HepG2 (cell line): ENCODE data around the gene ENKUR. TPM values are rescaled to one million over a fixed set of nuclear protein-coding genes. Genes with fewer than 3 reads are reported as not detected.

Experiments
- ATAC-seq: fragments of 200-7000 bp; cut with Tn5 transposase; 3 replicates; pipeline ENCODE4 v1.9.1; 2020; ENCODE audit warnings: mild to moderate bottlenecking, moderate library complexity
- BruUV-seq: library from RNA; stranded (reverse); fragments of 400-500 nt; replicated peaks from 2 replicates; lab custom pipeline; 2021; lab: Mats Ljungman, UMichigan
- CTCF ChIA-PET: fragments of 300-600 bp; formaldehyde crosslinking; extraction: SDS; loops from one replicate; lab custom pipeline; 2021; ENCODE audit warnings: low total read pairs, inconsistent platforms, low intra/inter-chr PET ratio; lab: Yijun Ruan, JAX
- POLR2A ChIA-PET: fragments of 350-600 bp; sonication (Branson Sonifier 250); formaldehyde crosslinking; loops from one replicate; lab custom pipeline; 2020; ENCODE audit warnings: antibody characterized with exemption, inconsistent platforms; lab: Yijun Ruan, JAX
- DNase-seq: peaks from one replicate; pipeline ENCODE4 v3.0.0-alpha.2; 2015; ENCODE audit warnings: low spot score
- FAIRE-seq: peaks from 3 replicates; lab custom pipeline; 2011; peaks lifted over from hg19 to GRCh38; lab: Jason Lieb, UNC
- H2AFZ ChIP-seq: one replicate; pipeline ENCODE4 v1.6.1; 2011; ENCODE audit warnings: low read length, inconsistent platforms
- H3K27ac ChIP-seq: fragments of 300-600 bp; 3 replicates; pipeline ENCODE4 v1.8.0; 2011; ENCODE audit warnings: mixed run types, mild to moderate bottlenecking, mixed read lengths, low read length, inconsistent platforms; ENCODE audit not compliant: insufficient read depth; ENCODE audit errors: extremely low read length
- H3K27me3 ChIP-seq, 2 experiments: fragments of 200-600 bp in 1 of 2; 2 replicates in 1 of 2; 3 replicates in 1 of 2; pipeline versions ENCODE4 v1.6.0 to v1.8.0; 2011; ENCODE audit warnings: low read length in 2 of 2, mild to moderate bottlenecking in 2 of 2, moderate library complexity in 2 of 2, inconsistent platforms in 1 of 2; ENCODE audit not compliant: insufficient read depth in 2 of 2, control insufficient read depth in 1 of 2
- H3K36me3 ChIP-seq, 2 experiments: fragments of 200-600 bp in 1 of 2; replicated peaks in 1 of 2; 2 replicates in 1 of 2; 3 replicates in 1 of 2; pipeline versions ENCODE4 v1.5.1 to v1.8.0; 2011; ENCODE audit warnings: low read length in 2 of 2, inconsistent platforms in 1 of 2; ENCODE audit not compliant: insufficient read depth in 2 of 2, control insufficient read depth in 1 of 2
- H3K4me1 ChIP-seq: 2 replicates; pipeline ENCODE4 v1.5.1; 2012; ENCODE audit warnings: low read length, inconsistent platforms; ENCODE audit not compliant: insufficient read depth
- H3K4me2 ChIP-seq: 2 replicates; pipeline ENCODE4 v1.6.0; 2011; ENCODE audit warnings: low read depth, low read length, inconsistent platforms
- H3K4me3 ChIP-seq, 3 experiments: fragments of 200-600 bp in 1 of 3; sonication (generic), shearing (Covaris generic) in 1 of 3; replicated peaks in 1 of 3; 2 replicates each; pipeline ENCODE4 v1.5.1; 2011 to 2016; ENCODE audit warnings: low read length in 3 of 3, inconsistent platforms in 2 of 3, low read depth in 2 of 3, mild to moderate bottlenecking in 2 of 3, control low read depth in 1 of 3, mixed read lengths in 1 of 3; ENCODE audit not compliant: insufficient read depth in 1 of 3
- H3K79me2 ChIP-seq: one replicate; pipeline ENCODE4 v1.6.1; 2011; ENCODE audit warnings: low read length, inconsistent platforms; ENCODE audit not compliant: insufficient read depth
- H3K9ac ChIP-seq: 2 replicates; pipeline ENCODE4 v1.6.0; 2011; ENCODE audit warnings: mild to moderate bottlenecking, low read depth, low read length, inconsistent platforms; ENCODE audit not compliant: insufficient read depth
- H3K9me3 ChIP-seq: 2 replicates; pipeline ENCODE4 v1.5.1; 2012; ENCODE audit warnings: mild to moderate bottlenecking, low read length
- H4K20me1 ChIP-seq: 2 replicates; pipeline ENCODE4 v1.6.0; 2011; ENCODE audit warnings: inconsistent platforms, mild to moderate bottlenecking, low read length, moderate library complexity; ENCODE audit not compliant: insufficient read depth
- EP300 ChIP-seq, 3 experiments: sonication (generic) in 1 of 3; formaldehyde crosslinking in 1 of 3; IDR thresholded peaks; 2 replicates each; pipeline versions ENCODE4 v1.5.1 to v1.6.1; 2011 to 2020; ENCODE audit warnings: low read depth in 2 of 3, low read length in 2 of 3, borderline replicate concordance in 1 of 3, improper control_type of control experiment in 1 of 3, mild to moderate bottlenecking in 1 of 3, missing genetic modification reagents in 1 of 3, moderate library complexity in 1 of 3
- HNRNPK ChIP-seq: fragments of 200-400 bp; formaldehyde crosslinking; IDR thresholded peaks from 2 replicates; pipeline ENCODE4 v1.6.1; 2018; ENCODE audit warnings: low read length, low read depth, moderate library complexity, mild to moderate bottlenecking; ENCODE audit not compliant: poor library complexity, severe bottlenecking
- RFXAP ChIP-seq: sonication (generic); formaldehyde crosslinking; IDR thresholded peaks from 2 replicates; pipeline ENCODE4 v1.4.0; 2020; ENCODE audit warnings: missing genetic modification reagents, borderline replicate concordance
- ZKSCAN5 ChIP-seq: sonication (generic); formaldehyde crosslinking; IDR thresholded peaks from 2 replicates; pipeline ENCODE4 v1.5.1; 2020; ENCODE audit warnings: mild to moderate bottlenecking, missing genetic modification reagents
- ZNF530 ChIP-seq: sonication (generic); formaldehyde crosslinking; IDR thresholded peaks from 2 replicates; pipeline ENCODE4 v1.5.0; 2020; ENCODE audit warnings: low read depth, mild to moderate bottlenecking, missing genetic modification reagents
- ZNF749 ChIP-seq: sonication (generic); formaldehyde crosslinking; IDR thresholded peaks from 2 replicates; pipeline ENCODE4 v1.8.0; 2022; ENCODE audit warnings: mild to moderate bottlenecking, missing genetic modification reagents, moderate library complexity, borderline replicate concordance
- WGBS: methylation state at CpG from one replicate; pipeline ENCODE4 v1.1.6; 2017; ENCODE audit warnings: low lambda C conversion rate; 5-methylcytosine and 5-hydroxymethylcytosine counted together
- in situ Hi-C: cut with HindIII; loops from 2 replicates; pipeline ENCODE4 v1.10.0; 2017; ENCODE audit warnings: low pct_unique_long_range_greater_than_20kb; ENCODE audit not compliant: extremely low pct_ligation_motif_present
- intact Hi-C: fragments of 100-400 bp; cut with micrococcal nuclease; formaldehyde crosslinking; loops from one replicate; pipeline ENCODE4 v1.10.0; 2022; ENCODE audit not compliant: unreplicated experiment
- polyA plus RNA-seq, 8 experiments: library from polyadenylated mRNA; depleted of rRNA in 3 of 8; stranded (reverse) in 7 of 8; unstranded in 1 of 8; fragments of >200 nt; fragmentation: Illumina TruSeq in 4 of 8; extraction: Trizol in 4 of 8; gene quantifications; 2 replicates each; pipeline versions ENCODE4 v1.2.1 to v1.2.3, GENCODE V29; 2011 to 2016; ENCODE audit warnings: low read depth in 4 of 8, missing spikeins in 1 of 8, mixed read lengths in 1 of 8; ENCODE audit not compliant: insufficient read depth in 1 of 8
- total RNA-seq, 5 experiments: library from RNA; depleted of rRNA; stranded (reverse); fragments of >200 nt; fragmentation: Illumina TruSeq; extraction: Trizol; gene quantifications; 2 replicates each; pipeline ENCODE4 v1.2.3, GENCODE V29; 2016; ENCODE audit warnings: low read depth in 1 of 5
- TF ChIP-seq, protein P1 (sequence below): conservative IDR thresholded peaks from 2 replicates; pipeline ENCODE4 v1.6.1; 2018; ENCODE audit warnings: missing genetic modification reagents
- TF ChIP-seq, protein P2 (sequence below): sonication (generic); formaldehyde crosslinking; IDR thresholded peaks from 2 replicates; pipeline ENCODE4 v1.5.1; 2020; ENCODE audit warnings: missing genetic modification reagents, mild to moderate bottlenecking, borderline replicate concordance
- TF ChIP-seq, protein P3 (sequence below): sonication (generic); formaldehyde crosslinking; IDR thresholded peaks from 2 replicates; pipeline ENCODE4 v1.8.0; 2022; ENCODE audit warnings: mild to moderate bottlenecking, missing genetic modification reagents, moderate library complexity
- TF ChIP-seq, protein P4 (sequence below): sonication (generic); formaldehyde crosslinking; IDR thresholded peaks from 2 replicates; pipeline ENCODE4 v1.4.0; 2020; ENCODE audit warnings: missing genetic modification reagents

ENKUR gene
- total and polyA plus RNA-seq, 2 of the 13 experiments (the other 11 are each of a cell fraction or from before 2014, with no cell fraction given) = 0.15 TPM

DNA sequence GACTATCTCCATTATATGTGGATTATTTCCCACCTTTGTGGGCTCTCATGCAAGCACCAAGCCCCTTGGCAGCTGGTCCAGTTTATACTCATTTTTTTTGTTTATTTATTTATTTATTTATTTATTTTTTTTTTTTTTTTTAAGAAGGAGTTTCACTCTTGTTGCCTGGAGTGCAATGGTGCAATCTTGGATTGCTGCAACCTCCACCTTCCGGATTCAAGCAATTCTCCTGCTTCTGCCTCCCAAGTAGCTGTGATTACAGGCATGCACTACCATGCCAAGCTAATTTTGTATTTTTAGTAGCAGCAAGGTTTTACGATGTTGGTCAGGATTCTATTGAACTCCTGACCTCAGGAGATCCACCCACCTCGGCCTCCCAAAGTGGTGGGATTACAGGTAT is 66.3 kb downstream of the ENKUR start:
- no peak overlapping the region for H3K9ac ChIP-seq
- no peaks in the 10 kb centered on the region for H3K79me2 ChIP-seq
- peaks cover 7% of the 10 kb centered on the region for H3K4me1 ChIP-seq
- DNase-seq (no peak), ATAC-seq (no peak), FAIRE-seq (no peak)
- no peaks in the 10 kb centered on the region for H3K36me3 ChIP-seq
- ChIA-PET CTCF (no interaction called here), POLR2A (no interaction called here)
- H2AFZ ChIP-seq = no peak overlapping the region
- H3K4me3 ChIP-seq = no peak overlapping the region
- BruUV-seq = no TSS peak
- no peak overlapping the region for H3K27ac ChIP-seq
- no peaks in the 10 kb centered on the region for H3K27me3 ChIP-seq
- 46% methylated on average over 3 of the region's 3 CpGs for WGBS
- H4K20me1 ChIP-seq = no peaks in the 10 kb centered on the region
- H3K4me2 ChIP-seq = no peak overlapping the region
- TF ChIP-seq HNRNPK (no peak), ZNF749 (CRISPR knock-in tag) (no peak), EP300 (IDR thresholded peaks at IDR 0.05; ENCODE audit: low read depth in 2 of 2, low read length in 2 of 2) (no peak), EP300 (CRISPR knock-in tag; IDR thresholded peaks at IDR 0.05; ENCODE audit: borderline replicate concordance) (no peak), ZNF530 (CRISPR knock-in tag) (no peak), RFXAP (CRISPR knock-in tag) (no peak), ZKSCAN5 (CRISPR knock-in tag) (no peak)
- TF ChIP-seq, protein P1, sequence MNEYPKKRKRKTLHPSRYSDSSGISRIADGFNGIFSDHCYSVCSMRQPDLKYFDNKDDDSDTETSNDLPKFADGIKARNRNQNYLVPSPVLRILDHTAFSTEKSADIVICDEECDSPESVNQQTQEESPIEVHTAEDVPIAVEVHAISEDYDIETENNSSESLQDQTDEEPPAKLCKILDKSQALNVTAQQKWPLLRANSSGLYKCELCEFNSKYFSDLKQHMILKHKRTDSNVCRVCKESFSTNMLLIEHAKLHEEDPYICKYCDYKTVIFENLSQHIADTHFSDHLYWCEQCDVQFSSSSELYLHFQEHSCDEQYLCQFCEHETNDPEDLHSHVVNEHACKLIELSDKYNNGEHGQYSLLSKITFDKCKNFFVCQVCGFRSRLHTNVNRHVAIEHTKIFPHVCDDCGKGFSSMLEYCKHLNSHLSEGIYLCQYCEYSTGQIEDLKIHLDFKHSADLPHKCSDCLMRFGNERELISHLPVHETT = no peak
- TF ChIP-seq, protein P2, sequence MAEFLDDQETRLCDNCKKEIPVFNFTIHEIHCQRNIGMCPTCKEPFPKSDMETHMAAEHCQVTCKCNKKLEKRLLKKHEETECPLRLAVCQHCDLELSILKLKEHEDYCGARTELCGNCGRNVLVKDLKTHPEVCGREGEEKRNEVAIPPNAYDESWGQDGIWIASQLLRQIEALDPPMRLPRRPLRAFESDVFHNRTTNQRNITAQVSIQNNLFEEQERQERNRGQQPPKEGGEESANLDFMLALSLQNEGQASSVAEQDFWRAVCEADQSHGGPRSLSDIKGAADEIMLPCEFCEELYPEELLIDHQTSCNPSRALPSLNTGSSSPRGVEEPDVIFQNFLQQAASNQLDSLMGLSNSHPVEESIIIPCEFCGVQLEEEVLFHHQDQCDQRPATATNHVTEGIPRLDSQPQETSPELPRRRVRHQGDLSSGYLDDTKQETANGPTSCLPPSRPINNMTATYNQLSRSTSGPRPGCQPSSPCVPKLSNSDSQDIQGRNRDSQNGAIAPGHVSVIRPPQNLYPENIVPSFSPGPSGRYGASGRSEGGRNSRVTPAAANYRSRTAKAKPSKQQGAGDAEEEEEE (CRISPR knock-in tag) = no peak
- TF ChIP-seq, protein P3, sequence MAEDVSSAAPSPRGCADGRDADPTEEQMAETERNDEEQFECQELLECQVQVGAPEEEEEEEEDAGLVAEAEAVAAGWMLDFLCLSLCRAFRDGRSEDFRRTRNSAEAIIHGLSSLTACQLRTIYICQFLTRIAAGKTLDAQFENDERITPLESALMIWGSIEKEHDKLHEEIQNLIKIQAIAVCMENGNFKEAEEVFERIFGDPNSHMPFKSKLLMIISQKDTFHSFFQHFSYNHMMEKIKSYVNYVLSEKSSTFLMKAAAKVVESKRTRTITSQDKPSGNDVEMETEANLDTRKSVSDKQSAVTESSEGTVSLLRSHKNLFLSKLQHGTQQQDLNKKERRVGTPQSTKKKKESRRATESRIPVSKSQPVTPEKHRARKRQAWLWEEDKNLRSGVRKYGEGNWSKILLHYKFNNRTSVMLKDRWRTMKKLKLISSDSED (CRISPR knock-in tag) = no peak
- TF ChIP-seq, protein P4, sequence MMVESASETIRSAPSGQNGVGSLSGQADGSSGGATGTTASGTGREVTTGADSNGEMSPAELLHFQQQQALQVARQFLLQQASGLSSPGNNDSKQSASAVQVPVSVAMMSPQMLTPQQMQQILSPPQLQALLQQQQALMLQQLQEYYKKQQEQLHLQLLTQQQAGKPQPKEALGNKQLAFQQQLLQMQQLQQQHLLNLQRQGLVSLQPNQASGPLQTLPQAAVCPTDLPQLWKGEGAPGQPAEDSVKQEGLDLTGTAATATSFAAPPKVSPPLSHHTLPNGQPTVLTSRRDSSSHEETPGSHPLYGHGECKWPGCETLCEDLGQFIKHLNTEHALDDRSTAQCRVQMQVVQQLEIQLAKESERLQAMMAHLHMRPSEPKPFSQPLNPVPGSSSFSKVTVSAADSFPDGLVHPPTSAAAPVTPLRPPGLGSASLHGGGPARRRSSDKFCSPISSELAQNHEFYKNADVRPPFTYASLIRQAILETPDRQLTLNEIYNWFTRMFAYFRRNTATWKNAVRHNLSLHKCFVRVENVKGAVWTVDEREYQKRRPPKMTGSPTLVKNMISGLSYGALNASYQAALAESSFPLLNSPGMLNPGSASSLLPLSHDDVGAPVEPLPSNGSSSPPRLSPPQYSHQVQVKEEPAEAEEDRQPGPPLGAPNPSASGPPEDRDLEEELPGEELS (CRISPR knock-in tag) = no peak
- in situ Hi-C loops = no loop called here
- intact Hi-C loops = no loop called here
- no peaks in the 10 kb centered on the region for H3K9me3 ChIP-seq
